K562 (cell line): ENCODE measurements around the gene DPH5. TPM values are rescaled to one million over a fixed set of nuclear protein-coding genes. Genes with fewer than 3 reads are reported as not detected.

Experiments used
- ATAC-seq: fragments of 200-7000 bp; cut with Tn5 transposase; 3 replicates; pipeline ENCODE4 v1.9.1; 2020; ENCODE audit warnings: moderate library complexity
- BruUV-seq: library from RNA; stranded (reverse); fragments of 400-500 nt; replicated peaks from 2 replicates; lab custom pipeline; 2021; lab: Mats Ljungman, UMichigan
- CTCF ChIA-PET: fragments of 300-600 bp; formaldehyde crosslinking; extraction: SDS; loops from one replicate; lab custom pipeline; 2021; ENCODE audit warnings: low intra/inter-chr PET ratio; lab: Yijun Ruan, JAX
- POLR2A ChIA-PET: fragments of 300-600, 350-650 bp; sonication (Branson Sonifier 250); formaldehyde crosslinking; extraction: SDS; loops from one replicate; lab custom pipeline; 2021; ENCODE audit warnings: antibody characterized with exemption, inconsistent platforms; lab: Yijun Ruan, JAX
- DNase-seq, 4 experiments: peaks; one replicate each; pipeline versions ENCODE4 v3.0.0 to v3.0.0-alpha.2; 2011 to 2018; ENCODE audit warnings: low spot score in 3 of 4, mixed read lengths in 3 of 4; ENCODE audit errors: extremely low read depth in 1 of 4
- FAIRE-seq: peaks from 2 replicates; lab custom pipeline; 2011; peaks lifted over from hg19 to GRCh38; lab: Jason Lieb, UNC
- H2AFZ ChIP-seq: 2 replicates; pipeline ENCODE4 v1.6.0; 2011; ENCODE audit warnings: low read depth, low read length, control low read depth, inconsistent platforms
- H3K27ac ChIP-seq: fragments of 200-600 bp; 3 replicates; pipeline ENCODE4 v1.8.0; 2011; ENCODE audit warnings: low read depth, mild to moderate bottlenecking, control low read depth, inconsistent platforms, low read length, moderate library complexity, mixed read lengths; ENCODE audit errors: extremely low read depth
- H3K27me3 ChIP-seq, 2 experiments: fragments of 300-600 bp in 1 of 2; 2 replicates in 1 of 2; 3 replicates in 1 of 2; pipeline versions ENCODE4 v1.6.0 to v1.8.0; 2011; ENCODE audit warnings: inconsistent platforms in 2 of 2, low read length in 2 of 2, mild to moderate bottlenecking in 1 of 2, mixed read lengths in 1 of 2, moderate library complexity in 1 of 2; ENCODE audit not compliant: control insufficient read depth in 2 of 2, insufficient read depth in 2 of 2
- H3K36me3 ChIP-seq: fragments of 300-600 bp; 3 replicates; pipeline ENCODE4 v1.8.0; 2011; ENCODE audit warnings: mild to moderate bottlenecking, low read length, inconsistent platforms; ENCODE audit not compliant: control insufficient read depth, insufficient read depth
- H3K4me1 ChIP-seq, 2 experiments: fragments of 200-600 bp in 1 of 2; replicated peaks in 1 of 2; 2 replicates in 1 of 2; 3 replicates in 1 of 2; pipeline versions ENCODE4 v1.5.1 to v1.8.0; 2011; ENCODE audit warnings: inconsistent platforms in 2 of 2, low read length in 2 of 2, mild to moderate bottlenecking in 1 of 2, mixed read lengths in 1 of 2, moderate library complexity in 1 of 2; ENCODE audit not compliant: control insufficient read depth in 2 of 2, insufficient read depth in 2 of 2
- H3K4me2 ChIP-seq: 2 replicates; pipeline ENCODE4 v1.6.1; 2011; ENCODE audit warnings: low read length, control low read depth, inconsistent platforms, mixed read lengths; ENCODE audit not compliant: insufficient read depth
- H3K4me3 ChIP-seq: fragments of 200-600 bp; sonication (generic), shearing (Covaris generic); 2 replicates; pipeline ENCODE4 v1.5.1; 2016; ENCODE audit warnings: control low read depth, inconsistent platforms
- H3K79me2 ChIP-seq: fragments of 200-600 bp; 3 replicates; pipeline ENCODE4 v1.8.0; 2011; ENCODE audit warnings: low read length, inconsistent platforms; ENCODE audit not compliant: control insufficient read depth, insufficient read depth
- H3K9ac ChIP-seq, 2 experiments: 2 replicates each; pipeline versions ENCODE4 v1.6.0 to v1.6.1; 2011; ENCODE audit warnings: low read depth in 2 of 2, low read length in 2 of 2, control low read depth in 1 of 2, inconsistent platforms in 1 of 2, mild to moderate bottlenecking in 1 of 2, mixed read lengths in 1 of 2; ENCODE audit not compliant: insufficient read depth in 1 of 2
- H3K9me1 ChIP-seq: one replicate; pipeline ENCODE4 v1.6.0; 2011; ENCODE audit warnings: inconsistent platforms, mild to moderate bottlenecking, low read length, moderate library complexity; ENCODE audit not compliant: control insufficient read depth, insufficient read depth
- H3K9me3 ChIP-seq: replicated peaks from 2 replicates; pipeline ENCODE4 v1.5.1; 2011; ENCODE audit warnings: low read depth, low read length, inconsistent platforms; ENCODE audit not compliant: control insufficient read depth, insufficient read depth
- H4K20me1 ChIP-seq: replicated peaks from 2 replicates; pipeline ENCODE4 v1.6.1; 2011; ENCODE audit warnings: low read length, inconsistent platforms, mixed read lengths; ENCODE audit not compliant: control insufficient read depth, insufficient read depth
- MEF2D ChIP-seq: conservative IDR thresholded peaks from 2 replicates; pipeline ENCODE4 v1.6.1; 2016; ENCODE audit warnings: low read depth, missing genetic modification characterization, missing compliant biosample characterization
- RAD21 ChIP-seq, 2 experiments: fragments of 250-450 bp in 1 of 2; fragments of 450-650 bp in 1 of 2; sonication (Bioruptor Pico) in 1 of 2; formaldehyde crosslinking in 1 of 2; IDR thresholded peaks in 1 of 2; conservative IDR thresholded peaks in 1 of 2; 2 replicates each; pipeline versions ENCODE4 v1.4.0 to v1.8.0; 2020 to 2022; ENCODE audit warnings: mild to moderate bottlenecking in 2 of 2, moderate library complexity in 1 of 2
- RBFOX2 ChIP-seq: fragments of 200-400 bp; formaldehyde crosslinking; IDR thresholded peaks from 2 replicates; pipeline ENCODE4 v1.6.1; 2017; ENCODE audit warnings: low read depth, mild to moderate bottlenecking, low read length, moderate library complexity
- SMARCC2 ChIP-seq: fragments of 450-650 bp; IDR thresholded peaks from 2 replicates; pipeline ENCODE4 v1.6.1; 2017; ENCODE audit warnings: antibody characterized with exemption, moderate library complexity, mild to moderate bottlenecking, low read depth
- SOX6 ChIP-seq: fragments of 450-650 bp; IDR thresholded peaks from 2 replicates; pipeline ENCODE4 v1.6.1; 2014; ENCODE audit warnings: mild to moderate bottlenecking
- THRAP3 ChIP-seq: fragments of 450-650 bp; IDR thresholded peaks from 2 replicates; pipeline ENCODE4 v1.6.1; 2016; ENCODE audit warnings: mild to moderate bottlenecking, inconsistent platforms, borderline replicate concordance
- ZNF174 ChIP-seq: fragments of 250-450 bp; sonication (Bioruptor Pico); IDR thresholded peaks from 2 replicates; pipeline ENCODE4 v1.4.0; 2020; ENCODE audit warnings: mild to moderate bottlenecking
- ZNF444 ChIP-seq: fragments of 250-450 bp; sonication (Bioruptor Pico); IDR thresholded peaks from 2 replicates; pipeline ENCODE4 v1.4.0; 2020; ENCODE audit warnings: mild to moderate bottlenecking, moderate library complexity
- WGBS: fragments of 100-300 bp; shearing (Covaris generic); methylation state at CpG from one replicate; pipeline ENCODE4 v1.1.6; 2016; ENCODE audit warnings: low coverage, mixed read lengths; ENCODE audit not compliant: insufficient coverage; ENCODE audit errors: missing lambda C conversion rate; 5-methylcytosine and 5-hydroxymethylcytosine counted together
- in situ Hi-C: fragments of 300-500 bp; cut with MboI; formaldehyde crosslinking; loops from 4 replicates; pipeline ENCODE4 v1.15.0; 2018; ENCODE audit warnings: inconsistent platforms, mixed read lengths
- intact Hi-C: fragments of 100-400 bp; cut with micrococcal nuclease; formaldehyde crosslinking; loops from 2 replicates; pipeline ENCODE4 v1.14.2; 2022
- polyA plus RNA-seq, 8 experiments: library from polyadenylated mRNA; depleted of rRNA in 4 of 8; stranded (reverse) in 5 of 8; unstranded in 3 of 8; fragments of >200 nt; fragmentation: Nextera tagmentation in 2 of 8; fragmentation: Illumina TruSeq in 1 of 8; extraction: Ambion mirVana in 2 of 8; extraction: Trizol in 1 of 8; gene quantifications; 2 replicates each; pipeline versions ENCODE4 v1.2.1 to v1.2.3, GENCODE V29; 2011 to 2014; ENCODE audit warnings: inconsistent platforms in 1 of 8, missing spikeins in 1 of 8
- total RNA-seq, 7 experiments: library from RNA; depleted of rRNA in 6 of 7; stranded (reverse); fragments of >200 nt in 6 of 7; fragmentation: Illumina TruSeq in 2 of 7; extraction: Trizol in 2 of 7; gene quantifications; 2 replicates each; pipeline versions ENCODE4 v1.2.1 to v1.2.3, GENCODE V29; 2011 to 2021; ENCODE audit warnings: low replicate concordance in 1 of 7
- TF ChIP-seq, protein P1 (sequence below), 3 experiments: IDR thresholded peaks in 2 of 3; conservative IDR thresholded peaks in 1 of 3; 2 replicates each; pipeline ENCODE4 v1.5.1; 2011 to 2012; ENCODE audit warnings: low read length in 3 of 3, mild to moderate bottlenecking in 3 of 3, control low read depth in 2 of 3, improper control_type of control experiment in 1 of 3, inconsistent platforms in 1 of 3, low read depth in 1 of 3, mixed read lengths in 1 of 3, moderate library complexity in 1 of 3; ENCODE audit not compliant: insufficient read depth in 2 of 3
- TF ChIP-seq, protein P2 (sequence below), 2 experiments: fragments of 450-650 bp; formaldehyde crosslinking in 1 of 2; IDR thresholded peaks; 2 replicates each; pipeline versions ENCODE4 v1.4.0 to v1.6.1; 2014 to 2020; ENCODE audit warnings: mild to moderate bottlenecking in 2 of 2, borderline replicate concordance in 1 of 2, low read depth in 1 of 2

Gene DPH5
- total and polyA plus RNA-seq, 9 of the 15 experiments (the other 6 are each of a cell fraction or from before 2014, with no cell fraction given), result 37.6 to 159 (median 89.7) TPM

- TF ChIP-seq RBFOX2, result no peak
- TF ChIP-seq MEF2D (tag), result no peak
- no peak for TF ChIP-seq SOX6
These were observed 18.7 kb upstream of the DPH5 start (continued) for GRCh38 chr1:101044259-101044658.

DNA sequence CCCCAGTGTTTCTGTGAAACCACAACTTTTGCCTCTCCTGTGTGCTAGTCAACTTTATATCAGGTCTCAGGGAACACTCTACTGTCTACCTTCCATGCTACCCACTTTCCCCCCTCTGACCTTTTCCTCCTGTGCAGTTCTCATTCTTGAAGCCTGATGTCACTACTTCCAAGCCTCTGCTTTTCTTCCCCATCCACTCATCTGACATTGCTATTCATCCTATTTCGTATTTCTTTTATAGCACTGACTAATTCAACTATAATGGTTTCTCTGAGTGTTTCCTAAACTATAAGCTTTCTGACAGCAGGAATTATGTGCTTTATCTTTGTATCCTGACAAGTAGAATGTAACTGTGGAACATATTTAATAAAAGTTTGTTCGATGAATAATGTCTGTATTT is 18.2 kb upstream of the DPH5 start:
- H2AFZ ChIP-seq, result no peak overlapping the region
- WGBS, result 87% methylated on average over 2 of the region's 2 CpGs
- TF ChIP-seq RAD21 (CRISPR knock-in tag; conservative IDR thresholded peaks at IDR 0.05 in 1 of 2, IDR thresholded peaks at IDR 0.05 in 1 of 2) (peak; percentile 17 to 40; a peak in 3 of 4 replicates), THRAP3 (no peak), ZNF444 (CRISPR knock-in tag) (no peak), ZNF174 (CRISPR knock-in tag) (no peak), SMARCC2 (no peak)
- TF ChIP-seq, protein P1, sequence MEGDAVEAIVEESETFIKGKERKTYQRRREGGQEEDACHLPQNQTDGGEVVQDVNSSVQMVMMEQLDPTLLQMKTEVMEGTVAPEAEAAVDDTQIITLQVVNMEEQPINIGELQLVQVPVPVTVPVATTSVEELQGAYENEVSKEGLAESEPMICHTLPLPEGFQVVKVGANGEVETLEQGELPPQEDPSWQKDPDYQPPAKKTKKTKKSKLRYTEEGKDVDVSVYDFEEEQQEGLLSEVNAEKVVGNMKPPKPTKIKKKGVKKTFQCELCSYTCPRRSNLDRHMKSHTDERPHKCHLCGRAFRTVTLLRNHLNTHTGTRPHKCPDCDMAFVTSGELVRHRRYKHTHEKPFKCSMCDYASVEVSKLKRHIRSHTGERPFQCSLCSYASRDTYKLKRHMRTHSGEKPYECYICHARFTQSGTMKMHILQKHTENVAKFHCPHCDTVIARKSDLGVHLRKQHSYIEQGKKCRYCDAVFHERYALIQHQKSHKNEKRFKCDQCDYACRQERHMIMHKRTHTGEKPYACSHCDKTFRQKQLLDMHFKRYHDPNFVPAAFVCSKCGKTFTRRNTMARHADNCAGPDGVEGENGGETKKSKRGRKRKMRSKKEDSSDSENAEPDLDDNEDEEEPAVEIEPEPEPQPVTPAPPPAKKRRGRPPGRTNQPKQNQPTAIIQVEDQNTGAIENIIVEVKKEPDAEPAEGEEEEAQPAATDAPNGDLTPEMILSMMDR (IDR thresholded peaks at IDR 0.05 in 2 of 3, conservative IDR thresholded peaks at IDR 0.05 in 1 of 3; ENCODE audit: insufficient read depth in 2 of 3, low read depth in 1 of 3, low read length in 3 of 3), result peak in 1 of 3 experiments; percentile 27; a peak in 2 of 6 replicates
- TF ChIP-seq, protein P2, sequence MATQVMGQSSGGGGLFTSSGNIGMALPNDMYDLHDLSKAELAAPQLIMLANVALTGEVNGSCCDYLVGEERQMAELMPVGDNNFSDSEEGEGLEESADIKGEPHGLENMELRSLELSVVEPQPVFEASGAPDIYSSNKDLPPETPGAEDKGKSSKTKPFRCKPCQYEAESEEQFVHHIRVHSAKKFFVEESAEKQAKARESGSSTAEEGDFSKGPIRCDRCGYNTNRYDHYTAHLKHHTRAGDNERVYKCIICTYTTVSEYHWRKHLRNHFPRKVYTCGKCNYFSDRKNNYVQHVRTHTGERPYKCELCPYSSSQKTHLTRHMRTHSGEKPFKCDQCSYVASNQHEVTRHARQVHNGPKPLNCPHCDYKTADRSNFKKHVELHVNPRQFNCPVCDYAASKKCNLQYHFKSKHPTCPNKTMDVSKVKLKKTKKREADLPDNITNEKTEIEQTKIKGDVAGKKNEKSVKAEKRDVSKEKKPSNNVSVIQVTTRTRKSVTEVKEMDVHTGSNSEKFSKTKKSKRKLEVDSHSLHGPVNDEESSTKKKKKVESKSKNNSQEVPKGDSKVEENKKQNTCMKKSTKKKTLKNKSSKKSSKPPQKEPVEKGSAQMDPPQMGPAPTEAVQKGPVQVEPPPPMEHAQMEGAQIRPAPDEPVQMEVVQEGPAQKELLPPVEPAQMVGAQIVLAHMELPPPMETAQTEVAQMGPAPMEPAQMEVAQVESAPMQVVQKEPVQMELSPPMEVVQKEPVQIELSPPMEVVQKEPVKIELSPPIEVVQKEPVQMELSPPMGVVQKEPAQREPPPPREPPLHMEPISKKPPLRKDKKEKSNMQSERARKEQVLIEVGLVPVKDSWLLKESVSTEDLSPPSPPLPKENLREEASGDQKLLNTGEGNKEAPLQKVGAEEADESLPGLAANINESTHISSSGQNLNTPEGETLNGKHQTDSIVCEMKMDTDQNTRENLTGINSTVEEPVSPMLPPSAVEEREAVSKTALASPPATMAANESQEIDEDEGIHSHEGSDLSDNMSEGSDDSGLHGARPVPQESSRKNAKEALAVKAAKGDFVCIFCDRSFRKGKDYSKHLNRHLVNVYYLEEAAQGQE (IDR thresholded peaks at IDR 0.05; ENCODE audit: borderline replicate concordance), result peak; percentile 24; the same call in 1 of the 2 replicates
- TF ChIP-seq, protein P2 (CRISPR knock-in tag; IDR thresholded peaks at IDR 0.05; ENCODE audit: low read depth), result no peak
- no peak overlapping the region for H3K4me3 ChIP-seq
- peaks cover 27% of the 10 kb centered on the region; the same call in 2 of the 3 replicates for H3K36me3 ChIP-seq
- POLR2A ChIA-PET, result interaction anchor here (1.0 to 1.4 kb wide), 2 partner anchors 13 to 31 kb away, joined by 3 read pairs; no protein-coding TSS in a partner anchor
- BruUV-seq, result no TSS peak
- H3K9me1 ChIP-seq, result no peaks in the 10 kb centered on the region
- CTCF ChIA-PET, result no interaction called here
- FAIRE-seq (no peak), ATAC-seq (no peak), DNase-seq (no peak)
- peaks cover 16% of the 10 kb centered on the region for H3K9me3 ChIP-seq
- H3K9ac ChIP-seq, result no peak overlapping the region
- H3K4me1 ChIP-seq, result no peaks in the 10 kb centered on the region
- no peak overlapping the region for H3K27ac ChIP-seq
- no peak overlapping the region for H3K4me2 ChIP-seq
- H4K20me1 ChIP-seq, result no peaks in the 10 kb centered on the region
- intact Hi-C loops (no loop called here), in situ Hi-C loops (no loop called here)
- H3K79me2 ChIP-seq, result no peaks in the 10 kb centered on the region
- H3K27me3 ChIP-seq, result no peaks in the 10 kb centered on the region
